GM21825 (cell line): Measurements from ENCODE around the gene DNTTIP2.
"Not testable (repeated sequence)": the region's sequence is repeated elsewhere in the genome, so short reads cannot be mapped to it uniquely, and the experiment has no call there.

ENCODE experiments used
- ATAC-seq: cut with Tn5 transposase; IDR thresholded peaks from one replicate; pipeline ENCODE4 v1.9.1; 2021; ENCODE audit warnings: mild to moderate bottlenecking, moderate library complexity; ENCODE audit not compliant: unreplicated experiment

DNTTIP2 gene

GRCh38 chr1:93842750-93843500 lies 36.1 kb downstream of the DNTTIP2 start:
- no peak for ATAC-seq

- no peak for ATAC-seq
Measured at GRCh38 chr1:93841771-93842170, 37.2 kb downstream of the DNTTIP2 start.

DNA sequence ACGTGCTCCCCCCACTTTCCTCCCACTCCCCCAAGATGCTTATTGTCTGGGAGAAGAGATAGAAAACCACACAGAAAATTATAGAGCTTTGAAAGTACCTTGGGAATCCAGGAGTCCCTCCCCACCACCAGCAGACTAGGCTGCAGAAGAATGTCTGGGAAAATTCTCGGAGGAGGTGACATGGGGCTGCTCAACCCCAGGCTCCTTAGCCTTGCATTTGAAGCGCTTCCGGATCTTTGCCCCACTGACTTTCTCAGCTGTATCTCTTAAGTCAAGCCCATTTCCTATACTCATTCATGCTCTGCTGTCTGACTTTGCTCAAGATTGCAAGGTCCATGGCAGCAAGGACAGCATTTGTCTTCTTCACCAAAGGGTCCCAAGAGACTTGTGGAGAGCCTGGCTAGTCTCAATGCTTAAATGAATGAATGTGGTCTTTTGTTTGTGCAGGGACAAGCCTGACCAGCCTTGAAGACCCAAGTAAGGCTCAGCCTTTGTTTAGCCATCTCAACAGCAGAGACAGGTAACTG lies 38.0 kb downstream of the DNTTIP2 start:
- no peak for ATAC-seq

DNA sequence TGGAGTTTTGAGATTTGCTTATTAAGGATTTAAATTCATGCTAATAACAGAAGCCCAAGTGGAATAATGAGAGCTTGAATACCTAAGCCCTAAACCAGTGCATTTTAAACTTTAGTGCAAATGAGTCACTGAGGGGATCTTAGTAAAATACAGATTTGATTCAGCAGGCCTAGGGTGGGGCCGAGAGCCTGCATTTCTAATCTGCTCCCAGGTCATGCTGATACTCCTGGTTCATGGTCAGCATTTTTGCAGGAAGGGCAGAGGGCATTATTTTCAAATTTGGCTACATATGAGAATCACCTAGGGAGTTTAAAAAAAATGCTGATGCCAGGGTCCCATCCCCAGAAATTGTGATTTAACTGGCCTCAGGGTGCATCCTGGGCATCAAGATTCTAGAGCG lies 39.3 kb downstream of the DNTTIP2 start:
- no peak for ATAC-seq

GRCh38 chr1:93839307-93839706 lies 39.7 kb downstream of the DNTTIP2 start:
- ATAC-seq = no peak

DNA sequence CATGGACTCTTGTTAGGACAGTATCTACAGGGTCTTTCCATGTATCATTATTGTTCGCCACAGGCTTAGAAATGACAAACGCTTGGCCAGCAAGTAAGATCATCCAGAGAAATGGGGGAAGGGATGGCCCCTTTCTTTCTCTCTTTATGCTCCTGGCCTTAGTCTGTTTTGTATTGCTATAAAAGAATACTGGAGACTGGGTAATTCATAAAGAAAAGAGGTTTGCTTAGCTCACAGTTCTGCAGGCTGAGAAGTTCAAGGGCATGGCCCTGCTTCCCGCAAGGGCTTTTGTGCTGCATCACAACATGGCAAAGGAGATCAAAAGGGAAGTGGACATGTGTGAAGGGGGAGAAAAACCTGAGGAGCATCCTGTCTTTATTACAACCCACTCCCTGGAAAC lies 41.0 kb downstream of the DNTTIP2 start:
- no peak for ATAC-seq

DNA sequence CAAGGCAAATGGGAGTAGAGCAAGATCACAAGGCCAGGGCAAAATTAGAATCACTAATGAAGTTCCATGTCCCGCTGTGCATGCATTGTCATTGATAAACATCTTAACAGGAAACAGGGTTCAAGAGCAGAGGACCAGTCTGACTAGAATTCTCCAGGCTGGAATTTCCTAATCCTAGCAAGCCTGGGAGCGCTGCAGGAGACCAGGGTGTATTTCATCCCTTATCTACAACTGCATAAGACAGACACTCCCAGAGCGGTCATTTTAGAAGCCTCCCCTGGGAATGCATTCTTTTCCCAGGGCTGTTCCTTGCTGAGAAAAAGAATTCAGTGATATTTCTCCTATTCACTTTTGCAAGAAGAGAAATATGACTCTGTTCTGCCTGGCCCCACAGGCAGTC lies 45.7 kb downstream of the DNTTIP2 start:
- ATAC-seq = not testable (repeated sequence)

- no peak for ATAC-seq
Measured at GRCh38 chr1:93829061-93829460, 49.9 kb downstream of the DNTTIP2 start.

DNA sequence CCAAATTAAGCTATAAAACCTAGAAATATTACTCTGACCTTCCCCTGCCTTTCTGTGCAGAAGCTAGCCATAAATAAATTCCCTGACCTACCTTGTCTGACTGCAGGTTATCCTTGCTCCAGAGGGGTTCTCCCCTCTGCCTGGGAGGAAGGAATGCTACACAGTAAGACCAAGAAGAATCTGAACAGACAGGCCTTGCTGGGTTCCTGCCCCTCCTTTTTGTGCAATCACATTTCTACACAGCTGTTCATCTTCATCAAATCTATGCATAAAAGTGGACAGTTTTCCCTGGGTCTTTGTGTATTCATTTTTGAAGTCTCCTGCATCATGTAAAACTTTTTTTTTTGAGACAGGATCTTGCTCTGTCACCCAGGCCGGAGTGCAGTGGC lies 50.6 kb downstream of the DNTTIP2 start:
- ATAC-seq = no peak

GRCh38 chr1:93827633-93828366 lies 51.2 kb downstream of the DNTTIP2 start:
- ATAC-seq = no peak

- ATAC-seq = no peak
Measured at GRCh38 chr1:93827128-93827527, 51.9 kb downstream of the DNTTIP2 start.

GRCh38 chr1:93824834-93825233 lies 54.2 kb downstream of the DNTTIP2 start:
- ATAC-seq = no peak

- ATAC-seq = no peak
Measured at GRCh38 chr1:93822730-93823425, 56.1 kb downstream of the DNTTIP2 start.

- ATAC-seq = no peak
Measured at GRCh38 chr1:93821423-93822144, 57.4 kb downstream of the DNTTIP2 start.

DNA sequence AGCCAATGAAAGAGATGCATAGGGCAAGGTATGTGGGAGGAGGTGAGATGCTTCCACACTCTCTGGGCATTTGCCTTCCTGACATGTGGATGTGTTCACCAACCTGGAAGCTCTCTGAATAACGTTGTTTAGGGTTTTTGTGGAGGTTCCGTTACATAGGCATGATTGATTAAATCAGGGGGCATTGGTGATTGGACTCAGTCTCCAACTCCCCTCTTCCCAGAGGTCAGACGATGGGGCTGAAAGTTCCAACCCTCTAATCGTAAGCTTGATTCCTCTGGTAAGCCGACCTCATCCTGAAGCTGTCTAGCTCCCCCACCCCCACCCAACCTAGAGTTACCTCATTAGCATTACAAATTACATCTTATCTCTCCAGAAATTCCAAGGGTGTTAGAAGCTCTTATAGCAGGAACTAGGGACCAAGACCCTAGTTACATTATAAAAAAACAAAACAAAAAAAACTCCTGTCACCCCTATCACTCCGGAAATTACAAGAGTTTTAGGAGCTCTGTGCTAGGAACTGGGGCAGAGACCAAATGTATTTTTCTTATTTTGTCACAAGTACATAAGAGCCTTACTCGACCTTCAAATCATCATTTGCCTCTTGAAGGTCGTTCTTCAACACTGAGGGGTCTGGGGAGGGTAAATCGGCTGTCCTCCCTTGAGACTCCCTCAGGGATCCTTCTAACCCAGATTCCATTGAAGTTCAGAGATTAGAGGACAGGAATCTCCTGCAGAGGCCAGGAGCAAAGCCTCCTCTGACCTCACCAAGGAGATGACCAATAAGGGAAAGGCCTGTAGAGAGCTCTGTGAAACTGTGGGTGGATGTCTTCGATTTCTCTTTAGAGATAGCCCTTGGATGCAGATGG lies 58.2 kb downstream of the DNTTIP2 start:
- no peak for ATAC-seq

DNA sequence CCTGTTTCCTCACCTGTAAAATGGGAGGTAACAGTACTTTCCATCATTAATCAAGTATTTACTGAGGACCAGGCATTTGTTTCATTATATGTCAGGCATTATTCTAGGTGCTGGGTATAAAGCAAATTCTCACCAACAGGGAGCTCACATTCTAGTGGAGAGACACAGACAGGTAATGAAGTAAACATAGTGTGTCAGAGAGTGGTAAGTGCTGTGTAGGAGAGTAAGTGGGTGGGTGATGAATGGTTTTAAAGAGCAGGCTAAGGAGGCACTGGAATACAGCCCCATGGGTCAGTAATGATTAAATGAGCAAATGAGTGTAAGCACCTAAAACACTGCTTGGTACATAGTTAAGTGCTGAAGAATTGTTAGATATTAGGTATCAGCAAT lies 60.4 kb downstream of the DNTTIP2 start:
- no peak for ATAC-seq

DNA sequence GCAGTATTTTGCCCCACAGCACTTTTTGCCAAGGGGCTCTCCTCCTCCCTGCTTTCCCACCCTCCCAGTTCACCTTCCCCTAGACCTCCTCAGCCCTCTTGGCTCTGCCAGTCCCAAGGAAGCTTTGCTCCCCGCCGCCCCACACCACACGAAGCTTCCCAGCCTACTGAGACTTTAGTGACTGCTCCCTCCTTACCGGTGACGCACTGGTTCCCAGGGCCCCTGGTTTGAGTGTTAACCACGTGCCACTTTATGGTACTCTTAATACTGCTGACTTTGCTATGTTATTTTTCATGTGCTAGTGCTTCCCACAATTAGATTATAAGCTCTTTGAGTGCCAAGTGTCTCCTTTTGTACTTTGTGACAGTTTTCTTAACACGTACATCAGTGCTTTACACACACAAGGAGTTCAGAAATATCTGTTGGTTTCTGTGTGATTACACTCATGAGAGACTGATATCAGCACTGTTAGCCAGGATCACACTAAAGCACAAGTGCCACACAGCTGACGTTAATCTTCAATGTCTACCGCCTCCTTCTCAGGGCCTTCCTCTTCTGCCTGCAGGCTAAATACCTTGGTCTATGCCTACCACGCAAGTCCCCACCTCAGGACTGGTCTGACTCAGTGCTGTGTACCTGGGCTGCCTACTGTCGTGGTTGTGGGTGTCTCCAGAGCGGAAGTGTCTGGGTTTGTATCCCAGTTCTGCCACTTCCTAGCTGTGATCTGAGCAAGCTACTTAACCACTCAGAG lies 61.0 kb downstream of the DNTTIP2 start:
- no peak for ATAC-seq

GRCh38 chr1:93816970-93817678 lies 61.9 kb downstream of the DNTTIP2 start:
- ATAC-seq = no peak
